HG02571 (cell line): Measurements from ENCODE around the gene RASL12.
"Not testable (repeated sequence)": the region's sequence is repeated elsewhere in the genome, so short reads cannot be mapped to it uniquely, and the experiment has no call there.

Source experiments
- ATAC-seq: cut with Tn5 transposase; IDR thresholded peaks from one replicate; pipeline ENCODE4 v1.9.1; 2021; ENCODE audit warnings: mild to moderate bottlenecking, moderate library complexity; ENCODE audit not compliant: unreplicated experiment

RASL12 gene

GRCh38 chr15:65032801-65033537, 34.8 kb downstream of the RASL12 start:
- no peak for ATAC-seq

GRCh38 chr15:65029736-65030208, 38.0 kb downstream of the RASL12 start:
- ATAC-seq: no peak

- ATAC-seq: peak; percentile 55
Observed at GRCh38 chr15:65028921-65029735, 38.7 kb downstream of the RASL12 start, which contains the start of gene MTFMT. Gene MTFMT (minus strand): TSS chr15:65029639. CDS start chr15:65029613, 26 bp downstream.

- no peak for ATAC-seq
Observed at GRCh38 chr15:65028338-65028737, 39.5 kb downstream of the RASL12 start.

GRCh38 chr15:65027593-65027992, 40.2 kb downstream of the RASL12 start:
- ATAC-seq: no peak

- ATAC-seq: no peak
Observed at GRCh38 chr15:65026756-65027155, 41.0 kb downstream of the RASL12 start.

GRCh38 chr15:65021488-65021887, 46.3 kb downstream of the RASL12 start:
- no peak for ATAC-seq

- no peak for ATAC-seq
Observed at GRCh38 chr15:65020419-65020818, 47.4 kb downstream of the RASL12 start.

GRCh38 chr15:65011198-65011597, 56.6 kb downstream of the RASL12 start:
- ATAC-seq: not testable (repeated sequence)

- no peak for ATAC-seq
Observed at GRCh38 chr15:65008983-65009382, 58.8 kb downstream of the RASL12 start.

GRCh38 chr15:65006876-65007275, 60.9 kb downstream of the RASL12 start:
- ATAC-seq: no peak

GRCh38 chr15:65004993-65005392, 62.8 kb downstream of the RASL12 start:
- ATAC-seq: no peak
